IPS-18c (cell line): ENCODE results near the gene TRPM1.

Source experiments
- H3K4me3 ChIP-seq: 2 replicates; pipeline ENCODE4 v1.7.0; 2013; ENCODE audit warnings: low read depth, mild to moderate bottlenecking, low read length, moderate library complexity; ENCODE audit not compliant: insufficient read depth
- H3K9me3 ChIP-seq: one replicate; pipeline ENCODE4 v1.6.1; 2013; ENCODE audit warnings: mild to moderate bottlenecking, low read length, moderate library complexity; ENCODE audit not compliant: control insufficient read depth, insufficient read depth

TRPM1 gene

GRCh38 chr15:31101262-31102038 is at the start of gene TRPM1:
Gene TRPM1, minus strand, starts transcription at chr15:31101725. Its CDS starts 20,370 bp downstream, at chr15:31081355.
- no peak within 1 kb of the TSS for H3K4me3 ChIP-seq
- H3K9me3 ChIP-seq = no peaks in the 10 kb centered on the region

- Histone ChIP-seq H3K4me3 (no peak overlapping the region), H3K9me3 (peaks cover 2% of the 10 kb centered on the region)
These were observed 49.3 kb upstream of the TRPM1 start for GRCh38 chr15:31150732-31151231.

- peaks cover 2% of the 10 kb centered on the region for H3K9me3 ChIP-seq
- no peak overlapping the region for H3K4me3 ChIP-seq
These were observed 48.5 kb upstream of the TRPM1 start for GRCh38 chr15:31149987-31150386.

- Histone ChIP-seq H3K4me3 (no peak overlapping the region; the same call in 1 of the 2 replicates), H3K9me3 (no peaks in the 10 kb centered on the region)
These were observed 47.6 kb upstream of the TRPM1 start for GRCh38 chr15:31149088-31149505.

- no peaks in the 10 kb centered on the region for H3K9me3 ChIP-seq
- no peak overlapping the region for H3K4me3 ChIP-seq
These were observed 47.0 kb upstream of the TRPM1 start for GRCh38 chr15:31148297-31149087.

DNA sequence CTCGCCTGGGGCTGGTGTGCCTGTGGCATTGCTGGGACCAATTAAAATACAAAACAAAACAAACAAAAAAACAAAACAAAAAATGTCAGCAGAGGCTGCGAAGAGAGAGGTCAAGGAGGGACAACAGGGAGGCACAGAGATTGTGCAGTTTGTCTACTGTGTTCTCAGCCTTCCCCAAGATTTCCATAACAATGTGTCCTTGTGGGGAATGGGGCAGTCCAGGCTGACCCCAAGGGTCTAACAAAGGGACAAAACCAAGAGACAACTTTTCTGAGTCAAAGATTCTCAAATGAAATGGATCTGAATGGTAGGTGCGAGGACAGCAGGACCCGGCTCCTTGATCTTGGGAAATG is 46.4 kb upstream of the TRPM1 start:
- Histone ChIP-seq H3K4me3 (no peak overlapping the region), H3K9me3 (no peaks in the 10 kb centered on the region)

GRCh38 chr15:31147456-31147855 is 45.9 kb upstream of the TRPM1 start:
- Histone ChIP-seq H3K4me3 (no peak overlapping the region), H3K9me3 (no peaks in the 10 kb centered on the region)

DNA sequence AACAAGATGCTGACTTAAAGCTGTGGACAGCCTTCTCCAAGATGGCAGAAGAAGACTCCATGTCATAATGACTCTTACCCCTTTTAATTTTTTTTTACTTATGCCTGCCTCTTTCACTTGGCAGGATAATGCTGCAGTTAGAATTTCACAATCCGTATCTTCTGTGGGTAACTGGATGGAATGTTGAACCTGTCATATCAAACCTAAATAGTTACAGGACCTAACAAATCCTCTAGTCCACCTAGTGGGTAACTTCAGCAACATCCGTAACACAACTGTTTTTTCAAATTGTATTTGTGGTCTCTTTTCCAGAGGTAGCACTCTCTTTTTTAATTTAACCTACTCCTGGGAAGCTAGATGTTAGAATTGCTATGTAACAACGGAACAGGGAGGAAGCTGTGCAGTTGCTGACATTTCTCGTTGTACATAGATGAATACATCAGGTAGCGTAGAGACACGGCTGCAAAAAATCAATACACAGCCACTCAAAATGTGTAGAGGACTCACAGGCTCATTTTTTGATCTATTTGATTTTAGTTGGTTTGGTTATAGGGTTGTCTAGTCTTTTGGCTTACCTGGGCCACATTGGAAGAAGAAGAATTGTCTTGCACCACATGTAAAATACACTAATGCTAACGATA is 43.9 kb upstream of the TRPM1 start:
- H3K9me3 ChIP-seq = no peaks in the 10 kb centered on the region
- no peak overlapping the region for H3K4me3 ChIP-seq

- H3K9me3 ChIP-seq = no peaks in the 10 kb centered on the region
These were observed 40.3 kb upstream of the TRPM1 start for GRCh38 chr15:31141792-31142191.

DNA sequence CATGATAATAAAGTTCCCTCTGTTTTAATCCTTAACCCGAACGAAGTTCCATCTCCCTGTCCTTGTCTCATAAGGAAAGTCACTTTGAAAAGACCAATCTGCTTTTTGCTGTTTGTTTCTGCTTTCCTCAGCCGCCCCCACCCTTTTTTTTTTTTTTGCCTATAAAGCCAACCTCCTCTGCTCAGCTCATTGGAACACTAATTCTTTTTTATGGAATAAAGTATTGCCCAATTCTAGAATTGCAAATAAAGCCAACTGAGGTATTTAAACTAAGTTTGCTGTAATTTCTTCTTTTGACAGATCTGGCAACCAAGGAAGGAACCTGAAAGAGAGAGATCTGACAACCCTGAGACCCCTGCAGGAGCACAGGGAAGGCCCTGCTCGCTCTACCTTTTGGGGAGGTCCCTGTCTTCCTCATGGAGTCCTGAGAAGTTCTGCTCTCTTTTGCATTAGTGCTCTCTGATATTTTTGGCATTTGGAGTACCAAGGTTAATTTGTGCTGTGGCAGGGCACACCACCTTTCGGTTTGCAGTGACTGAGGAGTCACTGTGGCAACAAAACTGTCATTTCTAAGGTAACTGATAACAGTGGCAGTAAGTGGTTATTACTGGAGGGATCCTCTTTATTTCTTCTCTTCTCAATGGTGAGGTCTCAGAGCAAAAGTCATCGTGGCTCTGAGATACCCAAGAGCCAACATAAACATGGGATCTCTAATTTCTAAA is 35.2 kb upstream of the TRPM1 start:
- Histone ChIP-seq H3K9me3 (no peaks in the 10 kb centered on the region), H3K4me3 (no peak overlapping the region)

More at GRCh38 chr15:31141792-31142191, 40.3 kb upstream of the TRPM1 start:
- H3K4me3 ChIP-seq = no peak overlapping the region

- H3K4me3 ChIP-seq = no peak overlapping the region
These were observed 34.5 kb upstream of the TRPM1 start for GRCh38 chr15:31136016-31136415.

DNA sequence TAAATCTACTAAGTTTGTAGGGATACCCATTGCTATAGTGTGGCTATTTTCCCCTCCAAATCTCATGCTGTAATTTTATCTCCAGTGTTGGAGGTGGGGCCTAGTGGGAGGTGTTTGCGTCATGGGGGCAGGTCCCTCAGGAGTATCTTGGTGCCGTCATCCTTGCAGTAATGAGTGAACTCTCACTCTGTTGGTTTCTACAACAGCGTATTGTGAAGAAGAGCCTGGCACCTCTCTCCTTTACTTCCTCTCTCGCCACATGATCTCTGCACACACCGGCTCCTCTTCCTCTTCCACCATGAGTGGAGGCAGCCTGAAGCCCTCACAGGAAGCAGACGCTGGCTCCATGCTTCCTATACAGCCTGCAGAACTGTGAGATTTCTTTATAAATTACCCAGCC is 34.0 kb upstream of the TRPM1 start:
- H3K9me3 ChIP-seq = no peaks in the 10 kb centered on the region
- H3K4me3 ChIP-seq = no peak overlapping the region

More at GRCh38 chr15:31136016-31136415, 34.5 kb upstream of the TRPM1 start:
- no peaks in the 10 kb centered on the region for H3K9me3 ChIP-seq

DNA sequence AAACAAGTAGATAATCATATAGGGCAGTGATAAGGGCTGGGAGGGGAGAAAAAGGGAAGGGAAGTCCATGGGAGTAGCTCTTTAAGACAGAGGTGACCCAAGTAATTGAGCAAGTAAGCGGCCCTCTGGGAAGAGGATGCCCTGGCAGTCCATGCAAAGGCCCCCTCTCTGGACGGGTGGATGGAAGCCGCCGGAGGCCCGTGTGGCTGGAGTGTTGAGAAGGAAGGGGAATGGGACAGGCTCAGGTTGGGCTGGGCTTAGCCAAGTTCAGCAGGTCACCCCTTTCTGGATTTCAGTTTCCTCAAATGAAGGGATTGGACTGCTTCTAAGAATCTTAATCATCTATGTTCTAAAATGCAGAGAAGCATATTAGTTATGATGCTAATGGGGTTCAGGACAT is 32.4 kb upstream of the TRPM1 start:
- Histone ChIP-seq H3K4me3 (no peak overlapping the region), H3K9me3 (no peaks in the 10 kb centered on the region)

DNA sequence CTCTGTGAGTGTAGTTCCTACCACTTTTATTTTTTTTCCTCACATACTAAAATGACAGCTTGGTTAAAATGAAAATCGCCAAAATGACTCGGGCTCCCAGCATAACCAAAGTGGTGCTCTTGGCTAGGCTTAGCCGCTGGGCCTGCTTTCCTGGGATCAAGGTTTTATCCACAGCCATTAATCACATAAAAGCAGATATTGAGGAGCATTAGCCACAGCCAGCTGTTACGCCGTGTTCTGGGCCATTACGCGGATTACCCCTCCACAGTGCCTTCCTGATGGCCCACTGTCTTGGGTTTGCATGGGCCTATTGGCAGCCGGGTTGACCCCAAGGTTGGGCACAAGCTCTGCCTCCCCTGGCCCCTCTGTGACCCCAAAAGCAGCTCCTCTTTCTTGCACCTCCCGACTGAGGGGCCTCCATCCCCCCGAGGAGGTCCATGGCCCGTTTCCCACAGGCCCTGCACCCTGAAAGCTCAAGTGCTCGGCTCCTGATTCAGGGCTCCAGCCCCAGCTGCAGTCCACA is 30.4 kb upstream of the TRPM1 start:
- H3K9me3 ChIP-seq = no peaks in the 10 kb centered on the region
- H3K4me3 ChIP-seq = no peak overlapping the region

DNA sequence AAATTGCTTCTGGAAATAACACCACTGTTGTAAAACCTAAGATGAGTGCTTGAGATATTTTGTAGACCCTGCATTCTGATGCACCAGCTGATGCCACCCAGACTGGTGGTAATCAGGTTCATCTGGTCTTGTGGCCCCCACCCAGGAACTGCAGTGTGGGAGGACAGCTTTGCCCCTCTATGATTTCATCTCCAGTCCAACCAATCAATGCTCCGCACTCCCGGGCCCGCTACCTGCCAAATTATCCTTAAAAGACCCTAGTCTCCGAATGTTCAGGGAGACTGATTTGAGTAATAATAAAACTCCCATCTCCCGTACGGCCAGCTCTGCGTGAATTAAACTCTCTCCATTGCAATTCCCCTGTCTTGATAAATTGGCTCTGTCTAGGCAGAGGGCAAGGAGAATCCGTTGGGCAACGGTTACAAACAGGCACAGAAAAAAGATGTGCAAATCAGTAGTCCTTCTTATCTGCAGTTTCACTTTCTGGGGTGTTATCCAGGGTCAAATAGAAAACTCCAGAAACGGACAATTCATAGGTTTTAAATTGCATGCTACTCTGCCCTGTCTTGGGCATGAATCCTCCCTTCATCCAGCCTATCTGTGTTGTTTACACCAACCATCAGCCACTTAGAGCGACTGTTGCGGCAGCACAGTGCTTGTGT is 29.2 kb upstream of the TRPM1 start:
- Histone ChIP-seq H3K9me3 (no peaks in the 10 kb centered on the region), H3K4me3 (no peak overlapping the region)

GRCh38 chr15:31129769-31130303 is 28.3 kb upstream of the TRPM1 start:
- no peak overlapping the region for H3K4me3 ChIP-seq
- no peaks in the 10 kb centered on the region for H3K9me3 ChIP-seq
